Progenitor cell of endocrine pancreas (in vitro differentiated cells): Measurements from ENCODE around the gene SEMA3E. TPM values are rescaled to one million over a fixed set of nuclear protein-coding genes. Genes with fewer than 3 reads are reported as not detected.

Experiments used
- DNase-seq: peaks from one replicate; pipeline ENCODE4 v3.0.0; 2021; ENCODE audit warnings: low spot score; ENCODE audit not compliant: unreplicated experiment
- H3K27ac Mint-ChIP-seq: 2 replicates; pipeline ENCODE4 v1.8.0; 2021; ENCODE audit warnings: mild to moderate bottlenecking, moderate library complexity, mixed read lengths
- H3K27me3 Mint-ChIP-seq: 2 replicates; pipeline ENCODE4 v1.8.0; 2021; ENCODE audit warnings: mixed read lengths
- H3K36me3 Mint-ChIP-seq: 2 replicates; pipeline ENCODE4 v1.8.0; 2022; ENCODE audit warnings: mixed read lengths; ENCODE audit not compliant: insufficient read depth
- H3K4me1 Mint-ChIP-seq: 2 replicates; pipeline ENCODE4 v1.8.0; 2021; ENCODE audit warnings: low read depth, mixed read lengths
- H3K4me3 Mint-ChIP-seq: 2 replicates; pipeline ENCODE4 v1.8.0; 2021; ENCODE audit warnings: low read depth, mild to moderate bottlenecking, moderate library complexity, mixed read lengths
- H3K9me3 Mint-ChIP-seq: 2 replicates; pipeline ENCODE4 v1.8.0; 2021; ENCODE audit warnings: low read depth, mixed read lengths
- CTCF ChIP-seq: fragments of 200-600 bp; sonication (generic); IDR thresholded peaks from one replicate; pipeline ENCODE4 v1.5.0; 2021; ENCODE audit warnings: antibody characterized with exemption, mild to moderate bottlenecking; ENCODE audit not compliant: unreplicated experiment
- total RNA-seq: library from RNA; stranded (reverse); gene quantifications from 2 replicates; pipeline ENCODE4 v1.2.1, GENCODE V29; 2021

The SEMA3E gene
- total RNA-seq, 1 donor from 2014 or later, result 1.1 TPM

- no peak for TF ChIP-seq CTCF
- H3K36me3 Mint-ChIP-seq, result no peaks in the 10 kb centered on the region
- H3K9me3 Mint-ChIP-seq, result no peaks in the 10 kb centered on the region
- no peak overlapping the region for H3K27ac Mint-ChIP-seq
- DNase-seq, result no peak
- no peak overlapping the region for H3K4me3 Mint-ChIP-seq
- H3K4me1 Mint-ChIP-seq, result peaks cover 6% of the 10 kb centered on the region
- H3K27me3 Mint-ChIP-seq, result peaks cover 21% of the 10 kb centered on the region
Observed at GRCh38 chr7:83456413-83456812, 192.5 kb downstream of the SEMA3E start.

- Mint-ChIP-seq H3K36me3 (no peaks in the 10 kb centered on the region), H3K27ac (no peak overlapping the region), H3K9me3 (no peaks in the 10 kb centered on the region), H3K4me1 (peaks cover 6% of the 10 kb centered on the region), H3K27me3 (peaks cover 13% of the 10 kb centered on the region), H3K4me3 (no peak overlapping the region)
- no peak for DNase-seq
- TF ChIP-seq CTCF, result no peak
Observed at GRCh38 chr7:83455612-83456011, 193.3 kb downstream of the SEMA3E start.

- H3K36me3 Mint-ChIP-seq, result no peaks in the 10 kb centered on the region
- no peaks in the 10 kb centered on the region for H3K9me3 Mint-ChIP-seq
- no peak overlapping the region for H3K27ac Mint-ChIP-seq
- no peak for DNase-seq
- no peaks in the 10 kb centered on the region for H3K27me3 Mint-ChIP-seq
- no peak overlapping the region for H3K4me3 Mint-ChIP-seq
- TF ChIP-seq CTCF, result no peak
- no peaks in the 10 kb centered on the region for H3K4me1 Mint-ChIP-seq
Observed at GRCh38 chr7:83452256-83452655, 196.7 kb downstream of the SEMA3E start.

GRCh38 chr7:83451501-83452045 lies 197.4 kb downstream of the SEMA3E start:
- Mint-ChIP-seq H3K27ac (no peak overlapping the region), H3K4me3 (no peak overlapping the region), H3K36me3 (no peaks in the 10 kb centered on the region), H3K27me3 (no peaks in the 10 kb centered on the region), H3K9me3 (no peaks in the 10 kb centered on the region), H3K4me1 (no peaks in the 10 kb centered on the region)
- no peak for DNase-seq
- no peak for TF ChIP-seq CTCF

GRCh38 chr7:83449781-83450180 lies 199.2 kb downstream of the SEMA3E start:
- Mint-ChIP-seq H3K4me1 (no peaks in the 10 kb centered on the region), H3K4me3 (no peak overlapping the region), H3K36me3 (no peaks in the 10 kb centered on the region), H3K27ac (no peak overlapping the region), H3K27me3 (no peaks in the 10 kb centered on the region), H3K9me3 (no peaks in the 10 kb centered on the region)
- no peak for DNase-seq
- no peak for TF ChIP-seq CTCF
